Mesenchymal stem cell (in vitro differentiated cells and primary cell): ENCODE data around the gene REEP1. TPM values are rescaled to one million over a fixed set of nuclear protein-coding genes. Genes with fewer than 3 reads are reported as not detected.

Source experiments
- DNase-seq: peaks from one replicate; pipeline ENCODE4 v3.0.0-alpha.2; 2013
- H2AFZ ChIP-seq: one replicate; pipeline ENCODE4 v1.6.1; 2013; ENCODE audit warnings: low read depth, mild to moderate bottlenecking, control low read depth, inconsistent platforms, low read length, moderate library complexity
- H2AK5ac ChIP-seq: 2 replicates; pipeline ENCODE4 v1.6.1; 2013; ENCODE audit warnings: low read length, moderate library complexity, mild to moderate bottlenecking, inconsistent platforms; ENCODE audit not compliant: severe bottlenecking
- H2BK120ac ChIP-seq: one replicate; pipeline ENCODE4 v1.6.1; 2013; ENCODE audit warnings: low read depth, mild to moderate bottlenecking, inconsistent platforms, low read length, moderate library complexity
- H2BK12ac ChIP-seq, 2 experiments: one replicate each; pipeline ENCODE4 v1.6.1; 2013; ENCODE audit warnings: inconsistent platforms in 2 of 2, low read length in 2 of 2, mild to moderate bottlenecking in 2 of 2, moderate library complexity in 2 of 2, control low read depth in 1 of 2
- H2BK15ac ChIP-seq: one replicate; pipeline ENCODE4 v1.6.1; 2013; ENCODE audit warnings: mild to moderate bottlenecking, low read depth, inconsistent platforms; ENCODE audit not compliant: poor library complexity, severe bottlenecking
- H2BK5ac ChIP-seq: 2 replicates; pipeline ENCODE4 v1.6.1; 2013; ENCODE audit warnings: low read depth, mild to moderate bottlenecking, low read length, control low read depth, inconsistent platforms; ENCODE audit not compliant: poor library complexity, severe bottlenecking
- H3K14ac ChIP-seq, 2 experiments: one replicate each; pipeline ENCODE4 v1.6.1; 2013; ENCODE audit warnings: inconsistent platforms in 2 of 2, low read length in 2 of 2, control low read depth in 1 of 2, mild to moderate bottlenecking in 1 of 2, moderate library complexity in 1 of 2
- H3K18ac ChIP-seq, 2 experiments: one replicate each; pipeline ENCODE4 v1.6.1; 2013; ENCODE audit warnings: inconsistent platforms in 2 of 2, low read length in 2 of 2, control low read depth in 1 of 2, low read depth in 1 of 2, mild to moderate bottlenecking in 1 of 2
- H3K23ac ChIP-seq, 2 experiments: one replicate each; pipeline ENCODE4 v1.6.1; 2013; ENCODE audit warnings: inconsistent platforms in 2 of 2, low read length in 2 of 2, mild to moderate bottlenecking in 2 of 2, moderate library complexity in 2 of 2, control low read depth in 1 of 2
- H3K27ac ChIP-seq: 2 replicates; pipeline ENCODE4 v1.5.1; 2013; ENCODE audit warnings: mild to moderate bottlenecking, moderate library complexity, low read length, control low read depth, inconsistent platforms; ENCODE audit not compliant: poor library complexity, severe bottlenecking
- H3K27me3 ChIP-seq, 2 experiments: 2 replicates each; pipeline versions ENCODE4 v1.6.1 to v1.7.0; 2013; ENCODE audit warnings: low read length in 2 of 2, mild to moderate bottlenecking in 2 of 2, moderate library complexity in 2 of 2, control low read depth in 1 of 2, inconsistent platforms in 1 of 2; ENCODE audit not compliant: control insufficient read depth in 1 of 2, insufficient read depth in 1 of 2
- H3K36me3 ChIP-seq, 2 experiments: 2 replicates each; pipeline versions ENCODE4 v1.6.1 to v1.7.0; 2013; ENCODE audit warnings: low read length in 2 of 2, control low read depth in 1 of 2, inconsistent platforms in 1 of 2, low read depth in 1 of 2, mild to moderate bottlenecking in 1 of 2; ENCODE audit not compliant: insufficient read depth in 2 of 2, control insufficient read depth in 1 of 2
- H3K4ac ChIP-seq, 2 experiments: one replicate each; pipeline ENCODE4 v1.6.1; 2013; ENCODE audit warnings: inconsistent platforms in 2 of 2, low read length in 2 of 2, mild to moderate bottlenecking in 2 of 2, moderate library complexity in 2 of 2, control low read depth in 1 of 2, low read depth in 1 of 2
- H3K4me1 ChIP-seq: 2 replicates; pipeline ENCODE4 v1.6.1; 2013; ENCODE audit warnings: low read depth, low read length, control low read depth; ENCODE audit not compliant: control insufficient read depth, insufficient read depth
- H3K4me2 ChIP-seq: 2 replicates; pipeline ENCODE4 v1.6.1; 2013; ENCODE audit warnings: low read length, mild to moderate bottlenecking, inconsistent platforms; ENCODE audit not compliant: poor library complexity, severe bottlenecking
- H3K4me3 ChIP-seq, 2 experiments: 2 replicates each; pipeline versions ENCODE4 v1.5.1 to v1.7.0; 2013; ENCODE audit warnings: low read length in 2 of 2, mild to moderate bottlenecking in 2 of 2, control low read depth in 1 of 2, low read depth in 1 of 2; ENCODE audit not compliant: insufficient read depth in 1 of 2
- H3K79me1 ChIP-seq: replicated peaks from 2 replicates; pipeline ENCODE4 v1.6.1; 2013; ENCODE audit warnings: mild to moderate bottlenecking, control low read depth, low read length, inconsistent platforms; ENCODE audit not compliant: poor library complexity, severe bottlenecking
- H3K9ac ChIP-seq: 2 replicates; pipeline ENCODE4 v1.7.0; 2013; ENCODE audit warnings: mild to moderate bottlenecking, low read length, moderate library complexity
- H3K9me3 ChIP-seq: 2 replicates; pipeline ENCODE4 v1.7.0; 2013; ENCODE audit warnings: mild to moderate bottlenecking, low read length; ENCODE audit not compliant: control insufficient read depth
- H4K8ac ChIP-seq: one replicate; pipeline ENCODE4 v1.6.1; 2013; ENCODE audit warnings: inconsistent platforms, mild to moderate bottlenecking, low read length, moderate library complexity
- H4K91ac ChIP-seq: one replicate; pipeline ENCODE4 v1.6.1; 2013; ENCODE audit warnings: mild to moderate bottlenecking, low read length, inconsistent platforms
- WGBS: methylation state at CpG from one replicate; pipeline ENCODE4 v1.1.7; 2013; ENCODE audit warnings: mixed read lengths; 5-methylcytosine and 5-hydroxymethylcytosine counted together
- polyA plus RNA-seq, 2 experiments: library from polyadenylated mRNA; stranded (reverse); fragments of 200-250 nt; gene quantifications; one replicate each; pipeline ENCODE4 v1.2.3, GENCODE V29; 2013

REEP1 gene, protein sequence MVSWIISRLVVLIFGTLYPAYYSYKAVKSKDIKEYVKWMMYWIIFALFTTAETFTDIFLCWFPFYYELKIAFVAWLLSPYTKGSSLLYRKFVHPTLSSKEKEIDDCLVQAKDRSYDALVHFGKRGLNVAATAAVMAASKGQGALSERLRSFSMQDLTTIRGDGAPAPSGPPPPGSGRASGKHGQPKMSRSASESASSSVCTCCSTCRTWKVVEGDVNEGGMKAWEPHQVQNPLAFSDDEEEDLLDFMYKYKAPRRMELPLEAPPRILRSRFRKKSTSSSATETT
- 0.22 TPM for polyA plus RNA-seq (2013, experiment 1 of 2)
- 0.12 TPM for polyA plus RNA-seq (2013, experiment 2 of 2)

DNA sequence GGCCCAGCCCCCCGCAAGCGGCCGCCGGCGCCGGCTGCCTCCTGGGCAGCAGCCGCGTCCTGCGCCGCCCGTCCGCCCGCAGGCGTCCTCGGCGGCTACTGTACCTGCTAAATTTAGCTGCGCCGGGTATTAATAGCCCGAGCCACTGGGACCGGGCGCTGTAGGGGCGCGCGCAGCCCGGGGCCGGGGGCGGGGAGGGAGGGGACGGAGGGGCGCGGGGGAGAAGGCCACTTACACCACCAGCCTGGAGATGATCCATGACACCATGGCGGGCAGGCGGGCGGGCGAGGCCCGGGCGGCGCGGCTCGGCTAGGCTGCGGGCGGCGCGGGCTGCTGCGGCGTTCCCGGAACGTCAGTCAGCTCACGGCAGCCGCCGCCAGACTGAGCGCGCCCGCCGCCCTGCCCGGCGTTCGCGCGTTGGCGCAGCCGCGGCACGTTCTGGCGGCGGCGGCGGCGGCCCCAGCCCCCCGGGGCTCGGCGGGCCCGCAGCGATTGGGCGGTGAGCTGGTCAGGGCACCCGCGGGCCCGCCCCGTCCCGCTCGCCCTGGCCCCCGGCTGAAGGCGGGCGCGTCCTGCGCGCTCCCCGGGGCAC, at the start of gene REEP1:
TSS of gene REEP1 (minus strand) at position 383 of the 592 bp plus-strand sequence. CDS start at position 267, 116 bp downstream.
- no peak within 1 kb of the TSS for H3K4ac ChIP-seq
- no peak within 1 kb of the TSS for H4K8ac ChIP-seq
- no peak within 1 kb of the TSS for H3K9ac ChIP-seq
- H3K14ac ChIP-seq: no peak within 1 kb of the TSS
- no peak within 1 kb of the TSS for H3K27ac ChIP-seq
- peaks cover 12% of the 10 kb centered on the region for H3K4me1 ChIP-seq
- H3K4me3 ChIP-seq: peak within 1 kb of the TSS; percentile 45 to 53
- H2AK5ac ChIP-seq: no peak within 1 kb of the TSS
- WGBS: 2% methylated on average over 43 of the region's 87 CpGs
- H3K23ac ChIP-seq: peak within 1 kb of the TSS in 1 of 2 experiments; percentile 11
- H4K91ac ChIP-seq: no peak within 1 kb of the TSS
- no peak within 1 kb of the TSS for H2BK15ac ChIP-seq
- no peak within 1 kb of the TSS for H2BK120ac ChIP-seq
- no peak within 1 kb of the TSS for H2AFZ ChIP-seq
- peaks cover 18% of the 10 kb centered on the region for H3K9me3 ChIP-seq
- no peaks in the 10 kb centered on the region for H3K79me1 ChIP-seq
- peak; percentile 3 for DNase-seq
- H3K4me2 ChIP-seq: peak within 1 kb of the TSS; percentile 87
- H3K18ac ChIP-seq: no peak within 1 kb of the TSS
- H3K27me3 ChIP-seq: peaks cover 76 to 82% of the 10 kb centered on the region in 2 experiments
- no peaks in the 10 kb centered on the region for H3K36me3 ChIP-seq
- H2BK12ac ChIP-seq: no peak within 1 kb of the TSS
- H2BK5ac ChIP-seq: no peak within 1 kb of the TSS

DNA sequence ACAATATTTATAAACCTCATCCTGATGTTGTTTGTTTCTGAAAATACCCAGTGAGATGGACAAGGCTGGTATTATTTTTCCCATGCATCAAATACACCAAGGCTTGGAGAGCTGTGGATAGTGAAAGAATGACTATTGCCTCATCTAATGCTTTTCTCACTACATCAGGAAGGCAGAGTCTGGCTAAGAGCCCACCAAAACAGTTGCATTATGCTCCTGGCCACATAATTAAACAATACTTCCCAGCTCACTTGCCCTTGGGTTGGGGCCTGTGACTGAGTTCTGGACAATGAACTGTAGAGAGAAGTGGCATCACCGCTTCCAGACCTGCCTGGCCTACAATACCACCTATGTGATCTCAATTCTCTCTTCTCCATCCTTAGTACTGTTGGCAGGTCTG, 46.4 kb upstream of the REEP1 start:
- Histone ChIP-seq H3K27me3 (peaks cover 0 to 10% of the 10 kb centered on the region in 2 experiments), H3K4ac (no peak overlapping the region), H3K9me3 (no peaks in the 10 kb centered on the region), H2BK5ac (no peak overlapping the region), H3K27ac (no peak overlapping the region), H3K4me2 (no peak overlapping the region), H3K4me3 (no peak overlapping the region), H2BK15ac (no peak overlapping the region), H3K23ac (no peak overlapping the region), H2AFZ (no peak overlapping the region), H4K91ac (no peak overlapping the region), H2BK120ac (no peak overlapping the region), H3K14ac (no peak overlapping the region), H3K36me3 (no peaks in the 10 kb centered on the region), H3K4me1 (no peaks in the 10 kb centered on the region), H3K9ac (no peak overlapping the region), H2BK12ac (no peak overlapping the region), H4K8ac (no peak overlapping the region), H3K79me1 (no peaks in the 10 kb centered on the region), H2AK5ac (no peak overlapping the region), H3K18ac (no peak overlapping the region)
- peak; percentile 22 for DNase-seq
- 100% methylated on average over 1 of the region's 1 CpG for WGBS

DNA sequence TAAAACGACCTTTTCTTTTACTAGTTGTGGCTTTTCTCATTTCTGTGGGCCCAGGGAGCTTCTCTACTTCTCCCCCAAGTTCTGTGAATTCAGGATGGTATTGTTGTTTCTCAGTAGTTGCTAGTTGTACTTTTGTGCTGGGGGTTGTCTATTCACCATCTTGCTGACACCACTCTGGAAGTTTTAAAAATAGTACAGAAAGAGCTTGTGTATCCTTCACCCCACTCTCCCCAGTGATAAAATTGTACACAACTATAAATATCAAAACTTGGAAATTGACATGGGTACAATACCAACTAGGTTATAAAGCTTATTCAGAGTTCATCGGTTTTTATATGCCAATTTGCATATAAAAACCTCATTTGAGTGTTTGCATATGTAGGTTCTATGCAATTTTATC, 45.3 kb upstream of the REEP1 start:
- Histone ChIP-seq H4K8ac (no peak overlapping the region), H2BK120ac (no peak overlapping the region), H3K4me1 (no peaks in the 10 kb centered on the region), H3K9me3 (no peaks in the 10 kb centered on the region), H3K18ac (no peak overlapping the region), H3K4me3 (no peak overlapping the region), H2AK5ac (no peak overlapping the region), H3K23ac (no peak overlapping the region), H3K4me2 (no peak overlapping the region), H4K91ac (no peak overlapping the region), H3K27me3 (peaks cover 0 to 10% of the 10 kb centered on the region in 2 experiments), H3K4ac (no peak overlapping the region), H2BK12ac (no peak overlapping the region), H3K27ac (no peak overlapping the region), H3K79me1 (no peaks in the 10 kb centered on the region), H3K14ac (no peak overlapping the region), H2AFZ (no peak overlapping the region), H2BK5ac (no peak overlapping the region), H2BK15ac (no peak overlapping the region), H3K9ac (no peak overlapping the region), H3K36me3 (no peaks in the 10 kb centered on the region)
- DNase-seq: no peak
- 17% methylated on average over 1 of the region's 2 CpGs for WGBS

DNA sequence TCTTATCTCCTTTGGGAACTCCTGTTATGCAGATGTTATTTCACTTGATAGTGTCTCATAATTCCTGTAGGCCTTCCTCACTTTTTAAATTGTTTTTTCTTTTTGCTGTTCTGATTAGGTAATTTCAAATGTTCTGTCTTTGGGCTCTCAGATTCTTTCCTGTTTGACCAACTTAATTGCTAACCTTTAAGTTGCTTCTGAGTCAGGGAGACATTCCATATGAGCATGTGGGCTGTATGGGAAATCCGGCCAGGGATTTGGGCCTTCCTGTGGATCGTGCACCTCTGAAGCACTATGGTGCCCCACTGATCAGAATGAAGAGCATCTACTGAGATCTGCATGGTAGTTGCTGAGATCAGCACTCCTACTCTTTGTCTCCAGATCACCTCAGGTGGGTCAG, 44.7 kb upstream of the REEP1 start:
- 95% methylated on average over 2 of the region's 2 CpGs for WGBS
- no peak overlapping the region for H3K27ac ChIP-seq
- no peak overlapping the region for H2BK15ac ChIP-seq
- no peak overlapping the region for H4K8ac ChIP-seq
- no peak overlapping the region for H4K91ac ChIP-seq
- H3K18ac ChIP-seq: no peak overlapping the region
- H3K9me3 ChIP-seq: no peaks in the 10 kb centered on the region
- H3K4me2 ChIP-seq: no peak overlapping the region
- no peak overlapping the region for H3K4ac ChIP-seq
- no peak overlapping the region for H3K4me3 ChIP-seq
- peaks cover 0 to 10% of the 10 kb centered on the region in 2 experiments for H3K27me3 ChIP-seq
- no peak overlapping the region for H3K23ac ChIP-seq
- no peak overlapping the region for H2AK5ac ChIP-seq
- no peak overlapping the region for H2BK12ac ChIP-seq
- H2AFZ ChIP-seq: no peak overlapping the region
- H3K14ac ChIP-seq: no peak overlapping the region
- no peaks in the 10 kb centered on the region for H3K79me1 ChIP-seq
- no peaks in the 10 kb centered on the region for H3K36me3 ChIP-seq
- DNase-seq: no peak
- no peak overlapping the region for H3K9ac ChIP-seq
- H2BK120ac ChIP-seq: no peak overlapping the region
- no peaks in the 10 kb centered on the region for H3K4me1 ChIP-seq
- H2BK5ac ChIP-seq: no peak overlapping the region
